Upper lobe of left lung (tissue), 4 donors: Measurements from ENCODE around the gene SUPV3L1.

Source experiments
- EP300 ChIP-seq, 4 donors: sonication (generic); formaldehyde crosslinking; IDR thresholded peaks; one replicate each; pipeline ENCODE4 v1.5.1; 2017; ENCODE audit warnings: antibody characterized with exemption in 4 of 4, control low read depth in 2 of 4
- TF ChIP-seq, protein P1 (sequence below), 6 experiments: fragments of 450-650 bp in 4 of 6; fragments of 200-600 bp in 2 of 6; sonication (generic) in 2 of 6; IDR thresholded peaks; one replicate each; pipeline ENCODE4 v1.5.1; 2016 to 2019; ENCODE audit warnings: antibody characterized with exemption in 6 of 6

- TF ChIP-seq, protein P1, sequence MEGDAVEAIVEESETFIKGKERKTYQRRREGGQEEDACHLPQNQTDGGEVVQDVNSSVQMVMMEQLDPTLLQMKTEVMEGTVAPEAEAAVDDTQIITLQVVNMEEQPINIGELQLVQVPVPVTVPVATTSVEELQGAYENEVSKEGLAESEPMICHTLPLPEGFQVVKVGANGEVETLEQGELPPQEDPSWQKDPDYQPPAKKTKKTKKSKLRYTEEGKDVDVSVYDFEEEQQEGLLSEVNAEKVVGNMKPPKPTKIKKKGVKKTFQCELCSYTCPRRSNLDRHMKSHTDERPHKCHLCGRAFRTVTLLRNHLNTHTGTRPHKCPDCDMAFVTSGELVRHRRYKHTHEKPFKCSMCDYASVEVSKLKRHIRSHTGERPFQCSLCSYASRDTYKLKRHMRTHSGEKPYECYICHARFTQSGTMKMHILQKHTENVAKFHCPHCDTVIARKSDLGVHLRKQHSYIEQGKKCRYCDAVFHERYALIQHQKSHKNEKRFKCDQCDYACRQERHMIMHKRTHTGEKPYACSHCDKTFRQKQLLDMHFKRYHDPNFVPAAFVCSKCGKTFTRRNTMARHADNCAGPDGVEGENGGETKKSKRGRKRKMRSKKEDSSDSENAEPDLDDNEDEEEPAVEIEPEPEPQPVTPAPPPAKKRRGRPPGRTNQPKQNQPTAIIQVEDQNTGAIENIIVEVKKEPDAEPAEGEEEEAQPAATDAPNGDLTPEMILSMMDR (IDR thresholded peaks at IDR 0.05), result no peak
- TF ChIP-seq EP300 (IDR thresholded peaks at IDR 0.05), result no peak
Observed at GRCh38 chr10:69201045-69201444, 21.0 kb downstream of the SUPV3L1 start.
